ENCODE data around the gene RYR2. TPM values are rescaled to one million over a fixed set of nuclear protein-coding genes. Genes with fewer than 3 reads are reported as not detected.

RYR2 gene
- total RNA-seq, 1 experiment from 2014 or later, result 2.8 TPM

DNA sequence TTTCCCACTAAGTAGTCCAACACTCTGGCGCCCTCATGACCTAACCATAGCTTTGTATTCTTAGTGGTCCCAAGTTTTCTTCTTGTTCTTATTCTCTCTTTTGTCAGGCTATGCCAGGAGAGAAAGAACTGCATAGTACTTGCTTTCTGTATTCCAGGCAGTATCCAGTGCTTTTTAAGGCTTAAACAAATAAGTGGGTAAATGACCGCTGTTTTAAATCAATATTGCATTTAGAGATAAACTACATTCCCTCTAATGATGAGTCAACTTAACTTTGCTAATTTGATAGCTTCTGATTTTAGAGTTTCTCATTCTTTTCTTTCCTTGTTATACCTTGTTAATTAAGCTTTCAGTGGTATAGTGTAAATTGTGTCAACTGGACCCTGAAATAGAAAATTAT, 709.1 kb downstream of the RYR2 start:
- ChIA-PET POLR2A (ENCODE audit: low non-redundant PET) (no interaction called here), CTCF (no interaction called here)
- Histone ChIP-seq H3K4me1 (ENCODE audit: insufficient read depth, low read length, poor library complexity, severe bottlenecking) (no peaks in the 10 kb centered on the region), H3K36me3 (ENCODE audit: insufficient read depth, low read length, poor library complexity, severe bottlenecking) (no peaks in the 10 kb centered on the region), H3K9me3 (ENCODE audit: low read depth, low read length, poor library complexity, severe bottlenecking) (no peaks in the 10 kb centered on the region), H3K27ac (ENCODE audit: low read depth, low read length, poor library complexity, severe bottlenecking) (no peak overlapping the region), H3K4me3 (ENCODE audit: low read depth, low read length, poor library complexity, severe bottlenecking) (no peak overlapping the region), H3K27me3 (replicated peaks; ENCODE audit: insufficient read depth, low read depth, low read length, poor library complexity) (no peaks in the 10 kb centered on the region)
- DNase-seq (ENCODE audit: low spot score), result no peak
- BruUV-seq (replicated peaks), result no TSS peak
- no peak for TF ChIP-seq EZH2 (IDR thresholded peaks at IDR 0.05; ENCODE audit: borderline replicate concordance, low read depth, low read length, poor library complexity, severe bottlenecking)
- TF ChIP-seq, protein P1, sequence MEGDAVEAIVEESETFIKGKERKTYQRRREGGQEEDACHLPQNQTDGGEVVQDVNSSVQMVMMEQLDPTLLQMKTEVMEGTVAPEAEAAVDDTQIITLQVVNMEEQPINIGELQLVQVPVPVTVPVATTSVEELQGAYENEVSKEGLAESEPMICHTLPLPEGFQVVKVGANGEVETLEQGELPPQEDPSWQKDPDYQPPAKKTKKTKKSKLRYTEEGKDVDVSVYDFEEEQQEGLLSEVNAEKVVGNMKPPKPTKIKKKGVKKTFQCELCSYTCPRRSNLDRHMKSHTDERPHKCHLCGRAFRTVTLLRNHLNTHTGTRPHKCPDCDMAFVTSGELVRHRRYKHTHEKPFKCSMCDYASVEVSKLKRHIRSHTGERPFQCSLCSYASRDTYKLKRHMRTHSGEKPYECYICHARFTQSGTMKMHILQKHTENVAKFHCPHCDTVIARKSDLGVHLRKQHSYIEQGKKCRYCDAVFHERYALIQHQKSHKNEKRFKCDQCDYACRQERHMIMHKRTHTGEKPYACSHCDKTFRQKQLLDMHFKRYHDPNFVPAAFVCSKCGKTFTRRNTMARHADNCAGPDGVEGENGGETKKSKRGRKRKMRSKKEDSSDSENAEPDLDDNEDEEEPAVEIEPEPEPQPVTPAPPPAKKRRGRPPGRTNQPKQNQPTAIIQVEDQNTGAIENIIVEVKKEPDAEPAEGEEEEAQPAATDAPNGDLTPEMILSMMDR (conservative IDR thresholded peaks at IDR 0.05; ENCODE audit: low read depth, low read length), result no peak
- intact Hi-C loops (cut with micrococcal nuclease; ENCODE audit: unreplicated experiment), result no loop called here

DNA sequence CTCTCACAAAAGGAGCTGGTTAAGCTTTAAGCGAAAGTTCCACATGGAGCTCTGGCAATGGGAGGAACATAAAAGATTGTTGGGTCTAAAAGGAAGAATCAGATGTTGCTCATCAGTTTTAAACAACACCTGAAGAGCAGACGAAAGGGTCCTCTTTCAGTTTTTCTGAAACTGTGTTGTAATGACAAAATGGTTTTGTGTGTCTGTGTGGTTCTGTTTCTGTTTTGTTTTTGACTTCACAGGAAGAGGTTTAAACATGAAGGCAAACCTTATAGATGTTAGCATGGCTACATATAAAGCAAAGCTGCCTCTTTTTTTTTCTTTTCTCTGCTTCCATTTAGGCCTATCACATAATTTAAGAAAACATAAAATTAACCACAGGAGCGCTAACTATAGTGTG, 712.6 kb downstream of the RYR2 start:
- Histone ChIP-seq H3K4me1 (ENCODE audit: insufficient read depth, low read length, poor library complexity, severe bottlenecking) (no peaks in the 10 kb centered on the region), H3K9me3 (ENCODE audit: low read depth, low read length, poor library complexity, severe bottlenecking) (no peaks in the 10 kb centered on the region), H3K4me3 (ENCODE audit: low read depth, low read length, poor library complexity, severe bottlenecking) (no peak overlapping the region), H3K36me3 (ENCODE audit: insufficient read depth, low read length, poor library complexity, severe bottlenecking) (no peaks in the 10 kb centered on the region), H3K27me3 (replicated peaks; ENCODE audit: insufficient read depth, low read depth, low read length, poor library complexity) (no peaks in the 10 kb centered on the region), H3K27ac (ENCODE audit: low read depth, low read length, poor library complexity, severe bottlenecking) (no peak overlapping the region)
- POLR2A ChIA-PET (ENCODE audit: low non-redundant PET), result no interaction called here
- CTCF ChIA-PET, result no interaction called here
- DNase-seq (ENCODE audit: low spot score), result no peak
- intact Hi-C loops (cut with micrococcal nuclease; ENCODE audit: unreplicated experiment), result no loop called here
- no TSS peak for BruUV-seq (replicated peaks)
- no peak for TF ChIP-seq EZH2 (IDR thresholded peaks at IDR 0.05; ENCODE audit: borderline replicate concordance, low read depth, low read length, poor library complexity, severe bottlenecking)
- TF ChIP-seq, protein P1 (conservative IDR thresholded peaks at IDR 0.05; ENCODE audit: low read depth, low read length), result no peak

DNA sequence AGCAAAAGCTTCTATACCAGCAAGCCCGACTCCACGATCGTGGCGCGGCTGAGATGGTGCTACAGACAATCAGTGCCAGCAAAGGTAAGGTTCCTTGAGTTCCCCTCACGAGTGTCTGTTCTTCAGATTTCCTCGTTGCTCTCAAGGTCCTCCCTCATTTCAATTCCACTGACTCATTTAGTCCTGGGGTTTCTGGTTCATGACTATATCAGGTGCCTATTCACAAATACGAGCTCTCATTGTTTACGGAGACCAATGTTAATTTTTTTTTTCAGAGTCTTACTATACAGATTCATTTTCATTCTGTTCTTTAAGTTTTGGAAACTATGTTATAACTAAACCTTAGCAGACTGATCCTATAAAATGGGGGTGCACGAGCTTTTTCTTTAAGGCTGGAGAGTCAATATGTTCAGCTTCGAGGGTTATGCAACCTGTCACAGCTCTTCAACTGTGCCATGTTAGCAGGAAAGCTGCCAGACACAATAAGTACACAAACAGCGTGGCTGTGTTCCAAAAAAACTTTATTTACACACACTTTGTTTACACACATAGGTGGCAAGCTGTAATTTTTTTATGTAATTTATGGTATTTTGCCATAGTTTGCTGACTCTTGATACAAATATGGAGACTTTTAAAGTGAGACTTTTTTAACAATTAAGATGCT, 714.5 kb downstream of the RYR2 start:
- Histone ChIP-seq H3K4me3 (ENCODE audit: low read depth, low read length, poor library complexity, severe bottlenecking) (no peak overlapping the region), H3K27ac (ENCODE audit: low read depth, low read length, poor library complexity, severe bottlenecking) (no peak overlapping the region), H3K27me3 (replicated peaks; ENCODE audit: insufficient read depth, low read depth, low read length, poor library complexity) (no peaks in the 10 kb centered on the region), H3K36me3 (ENCODE audit: insufficient read depth, low read length, poor library complexity, severe bottlenecking) (no peaks in the 10 kb centered on the region), H3K9me3 (ENCODE audit: low read depth, low read length, poor library complexity, severe bottlenecking) (no peaks in the 10 kb centered on the region), H3K4me1 (ENCODE audit: insufficient read depth, low read length, poor library complexity, severe bottlenecking) (no peaks in the 10 kb centered on the region)
- no TSS peak for BruUV-seq (replicated peaks)
- POLR2A ChIA-PET (ENCODE audit: low non-redundant PET), result no interaction called here
- no peak for TF ChIP-seq EZH2 (IDR thresholded peaks at IDR 0.05; ENCODE audit: borderline replicate concordance, low read depth, low read length, poor library complexity, severe bottlenecking)
- TF ChIP-seq, protein P1 (conservative IDR thresholded peaks at IDR 0.05; ENCODE audit: low read depth, low read length), result no peak
- intact Hi-C loops (cut with micrococcal nuclease; ENCODE audit: unreplicated experiment), result no loop called here
- DNase-seq (ENCODE audit: low spot score), result no peak
- CTCF ChIA-PET, result no interaction called here

All from A673 (cell line).